Femur (tissue), 1 donor: ENCODE measurements around the gene PNMT.
A peak's percentile ranks its signal among the peaks of the same experiment; 100 is the strongest.

Experiments used
- DNase-seq: peaks from one replicate; pipeline ENCODE4 v3.0.0-alpha.2; 2017

Gene PNMT

GRCh38 chr17:39658346-39658745 lies 9.9 kb upstream of the PNMT start:
- DNase-seq: no peak

GRCh38 chr17:39658760-39659159 lies 9.5 kb upstream of the PNMT start:
- DNase-seq: no peak

DNA sequence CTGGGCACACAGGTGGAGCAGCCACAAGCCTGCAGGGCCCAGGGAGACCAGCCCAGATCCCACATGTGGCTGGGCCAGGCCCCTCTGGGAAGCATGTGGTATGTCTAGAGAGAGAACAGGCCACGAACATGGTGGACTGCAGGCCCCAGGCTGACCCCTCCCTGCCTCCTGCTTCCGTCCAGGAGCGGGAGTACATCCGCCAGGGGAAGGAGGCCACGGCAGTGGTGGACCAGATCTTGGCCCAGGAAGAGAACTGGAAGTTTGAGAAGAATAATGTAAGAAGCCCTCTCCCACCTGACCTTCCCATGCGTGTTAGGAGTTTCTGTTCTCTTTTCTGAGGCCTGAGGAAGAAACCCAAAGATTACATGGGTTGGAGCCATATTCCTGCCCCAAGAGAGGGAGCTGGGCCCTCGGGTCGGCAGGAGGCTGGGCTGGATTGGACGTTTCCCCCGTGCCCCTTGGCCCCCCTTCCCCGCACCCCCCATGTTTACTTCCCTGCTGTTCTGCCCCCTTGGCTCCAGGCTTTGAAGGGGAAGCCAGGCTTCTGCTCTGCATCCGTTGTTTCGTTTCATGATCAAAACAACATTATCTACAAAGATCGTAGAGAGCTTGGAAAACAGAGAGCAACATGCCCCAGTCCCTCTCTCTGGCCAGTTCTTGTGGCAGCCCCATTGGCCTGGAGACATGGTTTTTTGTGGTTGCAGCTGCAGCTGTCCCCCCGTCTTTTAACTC lies 8.8 kb upstream of the PNMT start:
- no peak for DNase-seq

GRCh38 chr17:39660011-39660360 lies 8.3 kb upstream of the PNMT start:
- no peak for DNase-seq

- no peak for DNase-seq
These were observed 7.6 kb upstream of the PNMT start for GRCh38 chr17:39660397-39661385.

GRCh38 chr17:39661744-39662541 lies 6.3 kb upstream of the PNMT start:
- no peak for DNase-seq

- DNase-seq: no peak
These were observed 5.5 kb upstream of the PNMT start for GRCh38 chr17:39662551-39663339.

DNA sequence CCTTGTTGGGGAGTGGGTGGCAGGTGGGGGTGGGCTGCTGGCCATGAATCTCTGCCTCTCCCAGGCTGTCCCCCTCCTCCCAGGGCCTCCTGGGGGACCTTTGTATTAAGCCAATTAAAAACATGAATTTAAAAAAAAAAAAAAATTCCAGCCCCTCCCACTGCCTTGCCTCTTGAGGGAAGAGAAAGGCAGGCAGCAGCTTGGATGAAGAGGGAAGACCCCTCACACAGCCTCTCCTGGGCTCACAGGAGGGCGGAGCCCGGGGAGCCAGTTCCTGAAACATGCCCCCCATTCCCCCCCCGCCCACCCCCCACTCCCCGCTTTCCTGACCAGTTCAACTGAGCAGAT lies 4.9 kb upstream of the PNMT start:
- DNase-seq: no peak

DNA sequence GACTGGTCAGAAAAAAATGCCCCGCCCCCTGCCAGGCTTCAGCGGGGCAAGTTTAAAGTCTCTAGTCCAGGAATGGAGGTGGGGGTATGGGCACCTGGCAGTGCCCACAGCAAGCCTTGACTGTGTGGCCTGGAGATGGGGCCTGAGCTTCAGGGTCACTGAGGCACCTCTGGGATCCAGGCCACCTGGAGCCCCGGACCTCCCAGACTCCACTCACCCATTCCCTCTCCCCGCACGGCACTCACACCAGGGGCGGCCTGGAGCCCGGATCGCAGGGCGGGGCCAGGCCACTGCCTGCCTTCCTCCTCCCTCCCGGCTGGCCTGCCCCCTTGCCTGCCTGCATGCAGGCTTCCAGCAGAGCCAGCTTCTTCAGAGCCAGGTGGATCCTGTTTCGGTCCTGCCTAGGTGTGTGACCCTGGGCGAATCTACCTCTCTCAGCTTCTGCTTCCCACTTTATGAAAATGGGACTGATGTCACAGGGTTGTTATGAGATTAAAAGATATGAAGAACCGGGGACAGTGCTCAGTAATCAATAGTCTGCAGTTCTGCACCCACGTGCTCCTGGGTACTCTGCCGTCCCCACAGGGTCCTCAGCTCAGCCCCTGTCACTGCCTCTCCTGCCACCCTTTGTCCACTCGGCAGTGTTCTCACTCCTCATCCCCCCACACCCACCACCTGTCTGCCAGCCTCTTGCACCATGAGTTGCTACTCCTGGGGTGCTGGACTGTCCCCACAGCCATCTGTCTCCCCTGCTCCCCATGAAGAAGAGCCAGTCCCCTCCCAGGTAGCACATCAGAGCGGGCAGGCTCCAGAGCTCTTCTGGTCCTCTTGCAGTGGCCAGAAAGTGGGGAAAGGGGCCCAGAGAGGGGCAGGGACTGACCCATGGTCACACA lies 4.3 kb upstream of the PNMT start:
- no peak for DNase-seq

- DNase-seq: no peak
These were observed 3.4 kb upstream of the PNMT start, which contains the start of gene TCAP for GRCh38 chr17:39664581-39665561. Gene TCAP (plus strand): TSS chr17:39665349. CDS start chr17:39665360, 11 bp downstream.

GRCh38 chr17:39665642-39666224 lies 2.5 kb upstream of the PNMT start:
- peak; percentile 51 for DNase-seq

GRCh38 chr17:39666231-39666600 lies 2.0 kb upstream of the PNMT start:
- DNase-seq: no peak

DNA sequence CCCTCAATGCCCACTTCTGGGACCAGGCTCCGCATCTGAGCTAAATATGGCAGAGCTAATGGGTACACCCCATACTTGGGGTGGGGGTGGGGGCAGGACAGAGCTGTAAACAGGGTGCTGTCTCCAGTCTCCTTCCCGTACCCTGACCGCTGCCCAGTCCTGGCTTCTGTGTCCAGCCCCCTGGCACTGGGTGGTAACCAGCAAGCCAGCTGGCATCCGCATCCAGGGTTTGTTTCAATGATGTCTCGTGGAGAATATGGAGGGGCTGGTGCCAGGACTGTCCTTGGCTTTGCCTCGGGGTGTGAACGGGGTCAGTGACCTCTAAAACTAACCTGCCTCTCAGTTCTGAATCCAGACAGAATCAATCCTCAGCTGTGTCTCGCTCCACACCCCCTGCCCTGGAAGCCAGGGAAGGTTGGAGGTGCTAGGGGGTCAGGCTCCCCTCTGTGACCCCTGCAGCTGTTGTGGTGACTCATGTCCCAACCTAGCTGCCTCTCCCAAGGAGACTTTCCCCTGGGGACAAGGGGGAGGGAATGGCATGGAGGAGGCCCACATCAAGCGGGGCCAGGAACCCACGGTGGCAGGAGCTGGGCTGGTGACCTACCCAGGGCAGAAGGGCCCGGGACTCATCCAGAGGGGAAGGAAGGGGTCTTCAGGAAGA lies 1.5 kb upstream of the PNMT start:
- DNase-seq: peak; percentile 50

GRCh38 chr17:39667262-39667944 lies 850 bp upstream of the PNMT start:
- DNase-seq: peak; percentile 55

DNA sequence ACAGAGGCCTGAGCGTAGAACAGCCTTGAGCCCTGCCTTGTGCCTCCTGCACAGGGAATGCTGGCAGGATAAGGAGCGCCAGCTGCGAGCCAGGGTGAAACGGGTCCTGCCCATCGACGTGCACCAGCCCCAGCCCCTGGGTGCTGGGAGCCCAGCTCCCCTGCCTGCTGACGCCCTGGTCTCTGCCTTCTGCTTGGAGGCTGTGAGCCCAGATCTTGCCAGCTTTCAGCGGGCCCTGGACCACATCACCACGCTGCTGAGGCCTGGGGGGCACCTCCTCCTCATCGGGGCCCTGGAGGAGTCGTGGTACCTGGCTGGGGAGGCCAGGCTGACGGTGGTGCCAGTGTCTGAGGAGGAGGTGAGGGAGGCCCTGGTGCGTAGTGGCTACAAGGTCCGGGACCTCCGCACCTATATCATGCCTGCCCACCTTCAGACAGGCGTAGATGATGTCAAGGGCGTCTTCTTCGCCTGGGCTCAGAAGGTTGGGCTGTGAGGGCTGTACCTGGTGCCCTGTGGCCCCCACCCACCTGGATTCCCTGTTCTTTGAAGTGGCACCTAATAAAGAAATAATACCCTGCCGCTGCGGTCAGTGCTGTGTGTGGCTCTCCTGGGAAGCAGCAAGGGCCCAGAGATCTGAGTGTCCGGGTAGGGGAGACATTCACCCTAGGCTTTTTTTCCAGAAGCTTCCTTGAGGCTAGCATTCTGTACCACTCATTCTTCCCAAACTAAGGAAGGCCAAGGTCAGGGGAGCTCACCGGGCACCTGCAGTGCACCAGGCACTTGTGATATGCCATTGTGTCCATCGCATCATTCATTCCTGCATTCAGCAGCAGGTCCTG lies 1.9 kb downstream of the PNMT start:
- no peak for DNase-seq

DNA sequence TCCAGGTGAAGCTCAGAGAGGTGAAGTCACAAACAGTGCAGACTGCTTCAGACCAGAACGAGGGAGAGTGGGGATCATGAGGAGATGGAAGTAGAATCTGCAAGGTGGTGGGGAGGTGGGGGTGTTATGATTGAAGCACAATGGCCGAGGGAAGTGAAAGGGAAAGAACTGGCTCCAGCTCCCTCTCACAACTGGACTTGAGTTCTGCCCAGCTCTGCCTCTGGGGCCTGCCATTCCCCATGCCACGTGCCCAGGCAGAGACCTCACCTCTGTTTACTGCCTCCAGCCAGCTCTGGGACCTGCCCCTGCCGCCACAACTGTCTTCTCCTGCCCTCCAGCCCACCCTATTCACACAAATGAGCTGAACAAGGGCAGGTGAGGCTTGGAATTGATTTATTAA lies 2.5 kb downstream of the PNMT start:
- DNase-seq: no peak
